Prostate gland (tissue), 2 donors: ENCODE results near the gene MZB1.

Source experiments
- CTCF ChIP-seq, 4 experiments: fragments of 200-600 bp in 2 of 4; fragments of 450-650 bp in 2 of 4; sonication (generic) in 2 of 4; IDR thresholded peaks; 1 replicate in 3 of 4; 2 replicates in 1 of 4; pipeline ENCODE4 v1.5.1; 2016 to 2019; ENCODE audit warnings: antibody characterized with exemption in 4 of 4, mild to moderate bottlenecking in 2 of 4, moderate library complexity in 2 of 4
- POLR2A ChIP-seq: fragments of 450-650 bp; IDR thresholded peaks from one replicate; pipeline ENCODE4 v1.6.1; 2016; ENCODE audit warnings: antibody characterized with exemption, mild to moderate bottlenecking
- POLR2AphosphoS5 ChIP-seq: sonication (generic); formaldehyde crosslinking; IDR thresholded peaks from one replicate; pipeline ENCODE4 v1.6.1; 2017; ENCODE audit warnings: antibody characterized with exemption

DNA sequence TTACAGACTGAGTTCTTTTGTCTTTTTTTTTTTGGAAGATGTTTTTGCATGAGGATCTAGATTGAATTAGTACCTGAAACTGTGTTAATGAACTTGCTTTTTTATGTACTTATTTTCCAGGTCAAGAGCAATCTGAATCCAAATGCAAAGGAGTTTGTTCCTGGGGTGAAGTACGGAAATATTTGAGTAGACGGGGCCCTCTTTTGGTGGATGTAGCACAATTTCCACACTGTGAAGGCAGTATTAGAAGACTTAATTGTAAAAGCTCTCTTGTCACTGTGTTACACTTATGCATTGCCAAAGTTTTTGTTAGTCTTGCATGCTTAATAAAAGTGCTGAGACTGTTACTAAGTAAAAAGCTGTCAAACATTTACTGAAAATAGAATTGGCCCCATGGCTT, 21.1 kb downstream of the MZB1 start:
- TF ChIP-seq CTCF (IDR thresholded peaks at IDR 0.05) = no peak
- TF ChIP-seq POLR2A = no peak
- no peak for TF ChIP-seq POLR2AphosphoS5
